ENCODE data around the gene STEAP1B. TPM values are rescaled to one million over a fixed set of nuclear protein-coding genes. Genes with fewer than 3 reads are reported as not detected.

STEAP1B gene
- total RNA-seq, 1 experiment from 2014 or later: not detected

DNA sequence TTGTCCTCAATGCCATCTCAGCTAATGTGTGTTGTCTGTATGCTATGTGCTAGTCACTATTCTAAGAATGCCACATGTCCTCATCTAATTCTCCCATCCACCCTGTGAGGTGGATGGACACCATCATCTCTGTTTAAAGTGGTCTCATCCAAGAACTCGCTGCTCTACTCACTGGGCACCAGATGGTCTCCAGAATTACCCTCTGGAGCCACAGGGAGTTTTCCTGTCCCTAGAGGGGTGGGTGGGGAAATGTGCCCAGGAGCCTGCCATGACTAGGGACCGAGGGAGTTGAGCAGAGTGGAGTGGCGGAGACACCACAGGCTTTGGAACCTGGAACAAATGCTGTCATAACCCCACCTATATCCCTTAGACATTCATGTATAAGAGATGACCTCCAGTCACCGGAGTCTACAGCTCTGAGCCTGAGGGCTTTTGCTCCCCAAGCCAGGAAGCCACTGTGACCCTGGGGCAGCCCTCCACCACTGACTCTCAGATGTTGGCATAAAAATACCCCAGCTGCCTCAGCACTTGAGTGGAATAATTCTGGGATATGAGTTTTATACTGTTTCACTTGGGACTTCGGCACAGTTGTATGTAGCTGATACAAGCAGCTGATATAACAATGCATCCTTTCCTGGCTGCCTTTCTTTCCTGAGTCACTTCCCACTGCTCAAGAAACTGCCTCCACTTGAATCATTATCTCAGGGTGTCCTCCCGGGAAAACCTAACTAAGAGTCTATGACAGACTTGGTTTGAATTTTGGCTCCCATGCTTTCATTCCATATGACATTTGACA is 81.5 kb downstream of the STEAP1B start:
- DNase-seq: no peak
- Histone ChIP-seq H3K27me3 (no peaks in the 10 kb centered on the region), H3K9me3 (replicated peaks) (no peaks in the 10 kb centered on the region), H3K4me3 (no peak overlapping the region), H3K4me1 (no peaks in the 10 kb centered on the region), H3K27ac (no peak overlapping the region), H3K36me3 (no peaks in the 10 kb centered on the region)

DNA sequence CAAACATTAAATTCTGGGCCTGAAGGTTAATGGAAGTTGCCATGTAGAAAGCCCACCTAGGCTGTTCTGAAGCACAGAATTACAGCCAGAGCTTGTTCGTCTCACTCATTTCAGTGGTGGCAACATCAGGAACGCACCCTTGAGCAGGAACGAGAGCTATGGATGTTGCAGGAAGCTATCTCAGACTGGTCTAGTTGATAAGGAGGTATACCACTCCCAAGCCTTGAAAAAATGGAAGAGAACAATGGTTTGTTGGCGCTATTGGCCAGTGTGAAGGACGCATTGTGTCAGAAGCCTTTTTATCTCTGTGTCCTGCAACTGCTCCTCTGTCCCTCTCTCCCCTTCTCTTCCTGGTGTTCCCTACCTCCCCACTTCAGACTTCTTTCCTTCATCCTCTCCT is 82.1 kb downstream of the STEAP1B start:
- H3K9me3 ChIP-seq (replicated peaks): no peaks in the 10 kb centered on the region
- no peak overlapping the region for H3K4me3 ChIP-seq
- no peak overlapping the region for H3K27ac ChIP-seq
- DNase-seq: no peak
- H3K27me3 ChIP-seq: no peaks in the 10 kb centered on the region
- no peaks in the 10 kb centered on the region for H3K4me1 ChIP-seq
- H3K36me3 ChIP-seq: no peaks in the 10 kb centered on the region

DNA sequence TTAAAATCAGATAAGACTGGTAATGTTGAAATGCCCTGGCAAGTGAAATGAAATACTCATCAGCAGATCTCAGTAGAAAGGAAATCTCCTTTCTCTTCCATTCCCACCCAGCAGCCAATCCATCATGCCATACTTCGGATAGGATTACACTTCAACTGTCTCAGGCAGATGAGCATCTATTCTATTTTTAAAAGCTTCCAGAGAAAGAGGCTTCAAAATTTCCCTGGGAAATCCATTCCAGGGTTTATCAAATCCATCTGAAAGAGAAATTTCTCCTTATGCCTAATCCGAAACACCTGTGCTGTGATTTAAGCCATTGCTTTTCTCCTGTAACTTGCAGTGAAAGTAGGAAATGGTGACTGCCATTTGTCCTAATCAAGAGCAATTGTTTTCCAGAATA is 82.6 kb downstream of the STEAP1B start:
- no peaks in the 10 kb centered on the region for H3K9me3 ChIP-seq (replicated peaks)
- no peak for DNase-seq
- no peak overlapping the region for H3K27ac ChIP-seq

DNA sequence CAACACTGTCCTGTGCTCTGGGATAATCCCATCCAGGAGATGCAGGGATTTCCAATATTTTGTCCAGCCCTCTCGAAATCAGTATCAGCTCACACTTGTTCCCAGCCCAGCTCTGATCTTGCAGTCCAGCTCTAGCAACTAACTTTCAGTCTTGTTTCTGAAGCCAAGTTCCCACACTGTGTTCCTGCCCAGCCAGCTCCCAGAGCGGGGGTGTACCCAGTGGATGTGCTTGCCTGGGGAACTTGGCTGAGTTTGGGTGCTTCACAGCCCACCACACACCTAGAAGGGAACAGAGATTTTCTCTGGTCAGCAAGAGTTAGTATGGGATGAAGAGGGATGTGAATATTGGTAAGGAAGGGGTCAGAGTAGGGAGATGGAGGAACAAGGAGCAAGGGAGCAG is 85.6 kb downstream of the STEAP1B start:
- Histone ChIP-seq H3K4me1 (no peaks in the 10 kb centered on the region), H3K27me3 (no peaks in the 10 kb centered on the region), H3K36me3 (no peaks in the 10 kb centered on the region), H3K9me3 (replicated peaks) (no peaks in the 10 kb centered on the region), H3K4me3 (no peak overlapping the region), H3K27ac (no peak overlapping the region)
- no peak for DNase-seq

More for the DNA sequence above, 82.6 kb downstream of the STEAP1B start:
- H3K27me3 ChIP-seq: no peaks in the 10 kb centered on the region
- no peaks in the 10 kb centered on the region for H3K4me1 ChIP-seq
- no peak overlapping the region for H3K4me3 ChIP-seq
- H3K36me3 ChIP-seq: no peaks in the 10 kb centered on the region

DNA sequence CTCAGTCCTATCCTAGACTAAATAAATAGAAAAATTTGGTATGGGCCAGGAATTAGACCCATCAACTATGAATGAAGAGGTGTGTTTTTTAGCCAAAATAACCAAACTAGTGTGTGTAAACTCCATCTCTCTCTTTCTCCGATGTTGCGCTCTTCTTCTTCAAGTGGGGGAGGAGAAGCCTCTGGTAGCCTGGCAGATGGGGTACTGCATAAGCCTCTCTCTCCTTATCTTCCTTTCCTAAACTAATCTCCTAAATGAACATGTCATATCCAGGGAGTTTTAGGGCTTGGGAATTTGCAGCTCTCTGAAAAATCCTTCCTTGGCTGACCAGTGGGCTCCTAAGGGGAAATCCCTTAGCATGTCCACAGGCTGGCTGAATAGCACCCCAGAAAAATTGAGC is 86.8 kb downstream of the STEAP1B start:
- DNase-seq: no peak
- Histone ChIP-seq H3K9me3 (replicated peaks) (no peaks in the 10 kb centered on the region), H3K4me1 (no peaks in the 10 kb centered on the region), H3K27me3 (no peaks in the 10 kb centered on the region), H3K36me3 (no peaks in the 10 kb centered on the region), H3K27ac (no peak overlapping the region), H3K4me3 (no peak overlapping the region)

DNA sequence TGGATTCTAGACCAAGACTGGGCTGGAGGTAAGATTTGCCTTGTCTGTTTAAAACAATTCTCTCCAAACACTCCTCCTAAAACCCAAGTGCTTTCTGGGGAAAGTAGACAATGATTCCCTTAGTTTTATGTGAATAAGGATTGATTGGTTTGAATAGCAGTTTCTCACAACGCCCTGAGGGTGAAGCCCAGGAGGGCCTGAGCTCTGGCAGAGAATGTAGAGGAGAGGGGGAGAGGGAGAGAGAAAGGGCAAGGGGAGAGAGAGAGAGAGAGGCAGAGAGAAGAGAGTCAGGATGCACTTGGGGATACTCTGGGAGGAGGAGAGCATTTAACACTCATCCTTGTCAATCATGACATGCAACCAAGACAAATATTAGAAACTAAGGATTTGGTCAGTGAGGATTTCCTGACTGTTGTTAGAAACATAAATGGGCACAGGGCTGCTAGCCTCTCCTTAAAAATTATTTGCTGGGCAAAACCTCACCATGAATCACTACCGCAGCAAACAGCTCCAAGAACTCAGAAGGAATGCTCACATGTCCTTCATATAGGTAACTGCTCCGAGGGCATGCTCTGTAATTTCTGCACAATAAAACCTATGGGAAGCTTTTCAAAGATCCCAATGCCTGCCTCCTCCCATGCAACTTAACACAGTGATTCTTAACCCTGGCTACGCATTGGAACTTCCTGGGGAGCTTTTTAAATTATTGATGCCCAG is 87.9 kb downstream of the STEAP1B start:
- H3K27ac ChIP-seq: no peak overlapping the region
- no peaks in the 10 kb centered on the region for H3K4me1 ChIP-seq
- H3K4me3 ChIP-seq: no peak overlapping the region
- no peaks in the 10 kb centered on the region for H3K9me3 ChIP-seq (replicated peaks)
- DNase-seq: no peak
- no peaks in the 10 kb centered on the region for H3K27me3 ChIP-seq
- H3K36me3 ChIP-seq: no peaks in the 10 kb centered on the region

DNA sequence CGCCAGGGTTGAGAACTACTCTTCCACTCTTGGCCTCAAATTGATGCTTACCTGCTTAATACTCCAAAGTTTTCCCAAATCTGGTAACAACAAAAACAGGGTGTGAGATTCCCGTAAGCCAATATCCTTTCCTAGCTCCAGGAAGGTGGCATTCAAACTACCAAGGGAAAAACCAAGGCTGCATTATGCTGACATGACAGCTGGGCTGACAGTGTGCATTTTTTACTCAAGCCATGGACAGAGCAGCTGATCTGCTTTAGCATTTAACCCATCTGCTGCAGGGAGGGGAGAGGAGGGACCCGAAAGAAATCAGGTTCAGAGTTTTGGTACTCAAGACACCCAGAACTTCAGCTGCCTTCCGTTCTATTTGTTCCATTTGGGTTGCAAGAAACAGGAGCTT is 93.3 kb downstream of the STEAP1B start:
- Histone ChIP-seq H3K4me1 (0 out of 2 replicates have a peak, but pooled peaks cover 2% of the 10 kb centered on the region), H3K27me3 (no peaks in the 10 kb centered on the region), H3K36me3 (no peaks in the 10 kb centered on the region), H3K4me3 (no peak overlapping the region), H3K9me3 (replicated peaks) (no peaks in the 10 kb centered on the region), H3K27ac (no peak overlapping the region)
- DNase-seq: no peak

DNA sequence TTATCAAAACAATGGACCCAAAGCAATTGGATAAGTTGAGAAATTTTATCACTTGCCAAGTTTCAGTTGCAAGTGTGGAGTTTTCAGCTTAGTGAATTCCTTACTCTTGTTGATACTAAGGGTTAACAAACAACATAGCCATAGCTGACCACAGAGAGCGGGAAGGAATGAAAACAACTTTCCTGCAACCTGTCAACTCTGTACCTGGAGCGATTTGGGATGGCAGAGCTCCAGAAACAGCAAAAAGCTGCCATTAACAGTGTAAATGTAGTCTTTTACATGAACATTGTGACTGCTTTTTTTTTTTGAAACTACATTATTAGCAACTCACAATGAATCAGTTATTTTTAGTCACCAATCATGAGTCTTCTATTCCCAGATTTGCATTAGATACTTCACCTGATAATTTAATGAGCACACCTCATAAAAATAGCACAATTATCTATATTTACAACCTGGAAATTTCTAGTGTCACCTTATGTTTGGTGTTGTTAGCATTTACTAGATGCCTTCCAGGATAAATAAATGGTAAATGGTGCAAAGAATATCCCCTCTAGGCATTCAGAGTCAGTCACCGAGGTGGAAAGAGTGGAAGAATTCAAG is 95.5 kb downstream of the STEAP1B start:
- no peaks in the 10 kb centered on the region for H3K27me3 ChIP-seq
- no peaks in the 10 kb centered on the region for H3K36me3 ChIP-seq
- H3K4me1 ChIP-seq: peaks cover 5% of the 10 kb centered on the region; the same call in 1 of the 2 replicates
- H3K4me3 ChIP-seq: no peak overlapping the region
- no peaks in the 10 kb centered on the region for H3K9me3 ChIP-seq (replicated peaks)
- no peak for DNase-seq
- H3K27ac ChIP-seq: no peak overlapping the region

DNA sequence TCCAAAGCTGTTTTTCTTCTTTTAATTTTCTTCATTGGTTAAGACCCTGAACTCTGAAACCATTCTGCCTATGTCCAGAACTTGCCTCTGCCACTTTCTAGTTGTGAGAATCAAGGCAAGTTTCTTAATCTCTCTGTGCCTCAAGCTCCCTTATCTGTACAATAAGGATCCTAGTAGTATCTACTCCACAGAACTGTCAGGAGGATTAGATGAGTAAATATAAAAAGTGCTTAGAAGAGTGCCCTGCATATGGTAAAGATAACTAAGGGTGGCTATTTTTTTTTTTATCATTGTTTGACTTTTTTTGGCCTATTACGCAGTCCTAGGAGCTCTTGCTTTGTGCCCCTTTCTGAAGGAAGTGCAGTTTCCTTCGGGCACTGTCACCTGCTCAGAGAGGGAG is 96.6 kb downstream of the STEAP1B start:
- Histone ChIP-seq H3K4me3 (no peak overlapping the region), H3K27me3 (no peaks in the 10 kb centered on the region), H3K27ac (no peak overlapping the region), H3K9me3 (replicated peaks) (no peaks in the 10 kb centered on the region), H3K36me3 (no peaks in the 10 kb centered on the region), H3K4me1 (peaks cover 5% of the 10 kb centered on the region; the same call in 1 of the 2 replicates)
- DNase-seq: no peak

DNA sequence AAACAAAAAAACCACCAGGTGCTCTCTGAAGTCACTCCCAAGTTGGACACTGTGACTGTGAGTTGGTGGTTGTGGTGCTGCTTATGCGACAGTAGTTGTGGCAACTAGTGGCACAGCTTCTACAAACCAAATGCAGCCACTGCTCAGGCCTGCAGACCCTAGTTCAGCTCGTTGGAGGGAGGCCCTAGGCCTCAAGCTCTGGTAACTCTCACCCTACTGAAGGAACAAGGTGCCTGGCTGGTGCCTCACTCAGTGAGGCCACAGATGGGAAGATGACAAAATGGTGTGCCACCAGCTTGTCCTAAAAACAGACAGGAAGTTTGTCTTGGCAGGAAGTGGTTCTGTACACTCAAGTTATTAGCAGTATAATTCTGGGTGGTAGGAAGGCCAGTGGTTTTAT is 97.7 kb downstream of the STEAP1B start:
- Histone ChIP-seq H3K9me3 (replicated peaks) (no peaks in the 10 kb centered on the region), H3K36me3 (no peaks in the 10 kb centered on the region), H3K4me3 (no peak overlapping the region), H3K4me1 (peaks cover 5% of the 10 kb centered on the region; the same call in 1 of the 2 replicates), H3K27me3 (no peaks in the 10 kb centered on the region), H3K27ac (no peak overlapping the region)
- DNase-seq: no peak

DNA sequence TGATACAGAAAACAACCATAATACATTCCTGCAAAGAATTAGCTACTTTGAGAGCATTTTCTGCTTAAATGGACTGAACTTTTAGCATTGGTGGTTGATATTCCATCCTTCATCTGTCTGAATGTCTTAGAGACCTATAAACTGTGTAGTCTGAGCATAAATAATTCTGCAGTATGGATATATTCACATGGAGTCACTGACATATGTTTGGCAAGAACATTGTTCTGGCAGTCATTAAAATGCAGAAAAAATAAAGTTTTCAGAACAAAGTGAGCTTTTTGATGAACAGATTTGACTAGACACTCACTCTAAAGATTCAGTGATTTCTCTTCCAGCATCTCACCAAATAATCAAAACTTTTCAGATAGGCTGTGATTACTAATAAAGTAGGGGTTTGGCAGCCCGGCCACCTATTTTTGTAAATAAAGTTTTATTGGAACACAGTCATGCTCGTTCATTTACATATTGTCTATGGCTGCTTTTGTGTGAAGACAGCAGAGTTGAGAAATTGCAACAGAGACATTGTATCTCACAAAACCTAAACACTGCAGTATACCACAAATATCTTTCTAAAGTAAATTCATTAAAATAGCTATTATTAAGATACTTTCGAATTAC is 98.9 kb downstream of the STEAP1B start:
- peaks cover 5% of the 10 kb centered on the region; the same call in 1 of the 2 replicates for H3K4me1 ChIP-seq
- no peak for DNase-seq
- no peaks in the 10 kb centered on the region for H3K9me3 ChIP-seq (replicated peaks)
- H3K36me3 ChIP-seq: no peaks in the 10 kb centered on the region
- H3K27ac ChIP-seq: no peak overlapping the region
- H3K27me3 ChIP-seq: no peaks in the 10 kb centered on the region
- H3K4me3 ChIP-seq: no peak overlapping the region

DNA sequence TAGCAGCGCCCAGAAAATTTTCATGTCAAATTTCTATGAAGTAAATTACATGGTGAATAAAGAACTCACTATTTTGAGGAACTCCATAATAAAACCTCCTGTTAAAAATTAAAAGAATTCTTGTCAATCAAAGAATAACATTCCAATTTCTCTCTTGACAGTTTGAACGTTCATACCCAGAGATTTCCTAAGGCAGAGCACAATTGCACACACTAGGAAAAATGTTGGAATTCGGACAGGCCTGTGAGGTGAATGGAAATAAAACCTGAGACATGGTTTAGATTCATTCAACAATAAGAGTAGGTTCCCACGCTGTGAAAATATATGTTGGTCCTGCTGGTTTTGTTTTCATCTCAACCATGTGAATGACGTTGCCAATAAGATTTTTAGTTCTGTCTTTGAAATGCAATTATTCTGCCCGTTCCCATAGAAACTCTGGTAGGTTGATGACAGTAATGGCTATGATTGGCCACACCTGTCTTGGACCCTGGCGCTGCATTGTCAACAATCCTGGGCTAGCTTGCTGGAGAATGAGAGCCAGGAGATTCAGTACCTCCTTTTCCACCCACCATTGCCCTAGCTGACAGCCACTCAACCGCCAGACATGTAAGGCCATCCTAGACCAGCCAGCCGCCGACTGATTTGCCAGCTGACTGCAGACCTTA is 99.7 kb downstream of the STEAP1B start:
- H3K4me3 ChIP-seq: no peak overlapping the region
- H3K4me1 ChIP-seq: peaks cover 5% of the 10 kb centered on the region; the same call in 1 of the 2 replicates
- H3K9me3 ChIP-seq (replicated peaks): no peaks in the 10 kb centered on the region
- no peak overlapping the region for H3K27ac ChIP-seq
- no peaks in the 10 kb centered on the region for H3K36me3 ChIP-seq
- no peaks in the 10 kb centered on the region for H3K27me3 ChIP-seq
- no peak for DNase-seq

DNA sequence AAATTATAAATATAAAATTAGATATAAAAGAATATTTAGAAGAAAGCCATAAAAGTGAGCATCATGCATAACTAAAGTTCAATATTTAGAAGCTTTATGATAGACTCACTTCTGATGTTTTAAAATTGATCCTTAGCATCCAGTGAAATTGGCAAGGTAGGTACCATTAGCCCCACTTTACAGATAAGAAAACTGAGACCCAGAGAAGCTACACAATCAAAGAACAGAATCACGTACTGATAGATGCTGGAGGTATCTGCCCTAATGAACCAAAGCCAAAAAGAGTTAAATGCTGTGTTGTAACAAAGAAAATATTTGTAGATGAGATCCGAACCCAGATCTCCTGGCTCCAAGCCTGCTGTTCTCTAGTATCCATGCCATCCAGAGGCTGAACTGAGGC is 100.4 kb downstream of the STEAP1B start:
- no peak for DNase-seq
- no peak overlapping the region for H3K27ac ChIP-seq
- no peak overlapping the region for H3K4me3 ChIP-seq
- no peaks in the 10 kb centered on the region for H3K36me3 ChIP-seq
- peaks cover 5% of the 10 kb centered on the region; the same call in 1 of the 2 replicates for H3K4me1 ChIP-seq
- H3K9me3 ChIP-seq (replicated peaks): no peaks in the 10 kb centered on the region
- no peaks in the 10 kb centered on the region for H3K27me3 ChIP-seq

DNA sequence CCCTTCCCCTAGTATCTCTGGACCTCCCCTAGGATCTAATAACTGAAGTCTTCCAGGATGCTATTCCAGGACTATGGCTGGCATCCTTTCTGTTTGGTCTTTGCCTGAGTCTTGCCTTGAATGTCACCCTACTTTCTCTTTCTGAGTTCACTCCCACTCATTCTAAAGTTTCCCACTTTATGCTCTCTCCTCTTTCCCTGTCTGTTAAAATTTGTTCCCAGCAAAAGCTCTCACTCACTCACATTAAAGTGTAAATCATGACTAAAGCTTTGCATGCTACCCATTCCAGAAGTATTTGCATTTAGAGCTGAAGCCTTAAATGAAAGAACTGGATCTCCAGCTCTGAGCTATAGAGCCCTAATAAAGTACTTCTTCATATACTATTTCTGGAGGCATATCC is 100.9 kb downstream of the STEAP1B start:
- H3K9me3 ChIP-seq (replicated peaks): no peaks in the 10 kb centered on the region
- no peaks in the 10 kb centered on the region for H3K27me3 ChIP-seq
- no peak overlapping the region for H3K4me3 ChIP-seq
- H3K36me3 ChIP-seq: no peaks in the 10 kb centered on the region
- no peak overlapping the region for H3K27ac ChIP-seq
- H3K4me1 ChIP-seq: peaks cover 5% of the 10 kb centered on the region; the same call in 1 of the 2 replicates
- DNase-seq: no peak
